HG03565 (cell line): ENCODE data around the gene CRB1.

ENCODE experiments used
- ATAC-seq: cut with Tn5 transposase; IDR thresholded peaks from one replicate; pipeline ENCODE4 v1.9.1; 2021; ENCODE audit warnings: mild to moderate bottlenecking, moderate library complexity; ENCODE audit not compliant: unreplicated experiment

The CRB1 gene

GRCh38 chr1:197302775-197303174 is 34.7 kb downstream of the CRB1 start:
- no peak for ATAC-seq

- no peak for ATAC-seq
Observed at GRCh38 chr1:197303463-197303862, 35.4 kb downstream of the CRB1 start.

GRCh38 chr1:197304638-197305200 is 36.7 kb downstream of the CRB1 start:
- no peak for ATAC-seq

DNA sequence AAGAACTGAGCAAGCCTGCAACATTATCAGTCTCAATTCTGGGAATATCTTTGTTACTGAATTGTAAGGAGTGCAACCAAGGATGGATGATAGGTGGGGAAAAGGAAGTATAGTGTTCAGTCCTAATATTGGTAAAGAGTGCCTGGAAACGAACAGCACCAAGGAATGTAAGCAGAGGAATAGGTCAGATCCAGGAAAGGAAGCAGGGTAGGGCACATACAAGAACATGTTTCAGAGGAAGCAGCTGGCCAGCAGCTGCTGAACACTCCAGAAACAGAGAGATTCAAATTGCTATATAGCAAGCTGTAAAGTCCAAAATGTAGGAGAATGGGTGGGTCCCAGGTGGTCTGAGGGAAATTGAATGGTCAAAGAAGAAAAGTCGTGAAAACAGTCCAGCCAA is 37.9 kb downstream of the CRB1 start:
- ATAC-seq: no peak

GRCh38 chr1:197306381-197307062 is 38.5 kb downstream of the CRB1 start:
- no peak for ATAC-seq

GRCh38 chr1:197307136-197307535 is 39.1 kb downstream of the CRB1 start:
- ATAC-seq: no peak

- no peak for ATAC-seq
Observed at GRCh38 chr1:197307551-197307950, 39.5 kb downstream of the CRB1 start.

GRCh38 chr1:197311081-197311480 is 43.0 kb downstream of the CRB1 start:
- no peak for ATAC-seq

DNA sequence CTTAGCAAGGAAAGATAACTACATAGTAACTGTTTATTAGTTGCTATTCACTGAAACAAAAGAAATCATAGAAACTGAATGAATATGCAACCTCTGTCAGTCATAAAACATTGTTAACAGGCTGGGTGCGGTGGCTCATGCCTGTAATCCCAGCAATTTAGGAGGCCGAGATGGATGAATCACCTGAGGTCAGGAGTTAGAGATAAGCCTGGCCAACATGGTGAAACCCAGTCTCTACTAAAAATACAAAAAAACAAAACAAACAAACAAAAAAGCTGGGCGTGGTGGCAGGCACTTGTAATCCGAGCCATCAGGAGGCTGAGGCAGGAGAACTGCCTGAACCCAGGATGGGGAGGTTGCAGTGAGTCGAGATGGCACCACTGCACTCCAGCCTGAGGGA is 44.1 kb downstream of the CRB1 start:
- no peak for ATAC-seq

DNA sequence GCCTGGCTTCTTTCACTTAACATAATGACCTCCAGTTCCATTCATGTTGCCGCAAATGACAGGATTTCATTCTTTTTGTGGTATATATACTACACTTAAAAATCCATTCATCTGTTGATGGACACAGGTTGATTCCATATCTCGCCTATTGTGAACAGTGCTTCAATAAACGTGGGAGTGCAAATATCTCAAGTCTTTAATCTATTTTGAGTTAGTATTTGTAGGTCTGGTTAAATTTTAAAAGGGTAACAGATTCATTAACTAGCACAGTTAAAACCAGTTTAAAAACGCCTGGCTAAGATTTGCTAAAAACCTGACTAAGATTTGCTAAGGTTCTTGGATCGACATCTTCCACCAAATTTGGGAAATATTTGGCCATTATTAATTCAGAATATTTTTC is 45.7 kb downstream of the CRB1 start:
- no peak for ATAC-seq

DNA sequence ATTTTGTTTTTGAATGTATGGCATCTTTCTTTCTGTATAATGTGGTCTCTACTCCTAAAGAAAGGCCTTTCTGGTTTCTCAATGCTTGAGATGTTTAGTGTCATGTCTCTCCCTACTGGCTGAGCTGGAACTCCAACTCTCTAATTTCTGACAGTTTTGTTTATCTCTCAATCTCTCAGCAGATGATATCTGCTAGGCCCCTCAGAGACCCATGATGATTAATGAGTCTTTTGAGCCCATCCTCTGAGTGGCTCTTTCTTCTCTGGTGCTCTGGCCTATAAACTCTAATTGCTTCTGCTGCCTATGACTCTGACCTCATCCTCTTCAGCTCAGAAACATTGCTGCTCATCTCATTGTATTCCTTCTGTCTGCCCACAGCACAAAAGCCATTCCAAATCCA is 46.6 kb downstream of the CRB1 start:
- ATAC-seq: no peak

DNA sequence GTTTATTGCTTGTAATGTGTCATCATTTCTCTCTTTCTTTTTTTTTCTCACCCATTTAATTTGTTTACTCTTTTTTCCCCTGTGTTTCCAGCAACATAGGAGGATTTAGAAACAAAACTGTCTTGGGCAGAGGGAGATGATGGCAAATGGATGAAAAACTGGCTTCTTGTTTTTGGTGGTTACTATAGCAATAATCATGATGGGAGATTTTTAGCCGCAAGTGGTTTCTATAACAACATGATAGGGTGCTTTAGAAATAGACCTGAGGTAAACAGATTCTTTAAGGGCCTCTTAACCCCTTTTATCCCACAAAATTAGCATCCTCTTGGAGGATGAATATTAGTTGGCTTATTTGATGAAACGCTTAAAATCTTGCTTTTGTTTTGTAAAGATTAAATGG is 51.6 kb downstream of the CRB1 start:
- ATAC-seq: no peak

DNA sequence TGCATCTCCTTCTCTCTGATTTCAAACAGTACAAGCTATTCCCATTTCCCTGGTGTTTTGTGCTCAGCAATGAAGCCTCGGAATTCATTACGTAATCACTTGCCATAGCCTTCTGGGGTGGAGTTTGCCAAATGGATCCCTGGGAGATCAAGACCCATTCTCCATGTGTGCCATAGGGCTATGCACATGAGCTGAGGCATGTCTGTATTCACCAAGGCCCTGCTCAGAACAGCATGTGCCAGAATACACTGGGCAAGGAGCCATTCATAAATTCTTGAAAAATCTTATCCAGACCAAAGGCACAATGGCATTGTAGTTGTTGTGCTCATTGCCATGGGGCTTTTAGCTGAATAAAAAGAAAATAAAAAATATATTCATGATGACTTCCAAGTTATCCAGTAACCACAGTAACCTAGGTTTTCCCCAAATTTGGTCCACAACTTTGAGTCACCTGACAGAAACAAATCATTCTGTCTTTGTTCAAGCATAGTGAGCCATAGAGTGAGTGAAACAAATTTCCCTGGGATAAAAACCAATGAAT is 53.0 kb downstream of the CRB1 start:
- ATAC-seq: no peak

DNA sequence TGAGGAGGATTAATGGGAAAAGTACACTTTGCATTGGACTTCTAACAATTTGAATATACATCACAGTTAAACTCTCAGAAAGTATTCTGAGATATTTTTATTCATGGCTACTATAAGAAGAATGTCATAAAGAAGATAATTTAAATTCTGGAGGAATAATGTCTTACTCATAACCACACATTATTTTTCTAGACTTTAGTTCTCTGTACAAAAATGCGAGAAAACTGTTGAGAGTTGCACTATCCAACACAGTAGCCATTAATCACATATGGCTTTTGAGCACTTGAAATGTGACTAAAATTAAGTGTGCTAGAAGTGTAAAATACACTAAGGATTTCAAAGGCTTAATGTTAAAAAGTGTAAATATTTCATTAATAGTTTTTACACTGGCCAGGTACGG is 53.8 kb downstream of the CRB1 start:
- ATAC-seq: no peak

DNA sequence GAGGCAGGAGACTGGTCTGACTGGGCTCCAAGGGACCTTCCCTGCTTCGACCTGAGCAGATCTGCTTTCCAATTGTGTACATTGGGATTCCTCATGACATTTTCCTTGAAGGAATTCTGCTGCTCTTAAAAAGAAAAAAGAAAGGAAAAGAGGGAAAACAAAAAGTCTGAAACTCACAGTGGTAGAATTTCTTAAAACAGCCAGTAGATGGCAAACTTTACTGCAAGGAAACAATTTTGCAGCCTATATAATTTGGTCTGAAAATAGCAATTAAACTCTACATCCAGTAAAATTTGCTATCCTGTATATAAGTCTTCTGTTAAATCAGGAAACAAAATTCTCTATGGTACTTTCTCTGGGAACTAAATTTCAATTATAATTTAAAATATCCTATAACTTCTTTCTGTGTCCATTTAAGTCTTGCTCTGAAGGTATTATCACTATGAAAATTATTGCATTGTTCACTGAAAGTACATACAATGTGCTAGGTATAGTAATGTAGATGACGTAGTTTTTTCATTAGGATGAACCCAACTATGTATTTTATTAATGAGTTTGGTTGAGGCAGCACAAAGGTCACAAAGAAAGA is 59.8 kb downstream of the CRB1 start:
- ATAC-seq: no peak

- ATAC-seq: no peak
Observed at GRCh38 chr1:197330213-197330612, 62.2 kb downstream of the CRB1 start.

DNA sequence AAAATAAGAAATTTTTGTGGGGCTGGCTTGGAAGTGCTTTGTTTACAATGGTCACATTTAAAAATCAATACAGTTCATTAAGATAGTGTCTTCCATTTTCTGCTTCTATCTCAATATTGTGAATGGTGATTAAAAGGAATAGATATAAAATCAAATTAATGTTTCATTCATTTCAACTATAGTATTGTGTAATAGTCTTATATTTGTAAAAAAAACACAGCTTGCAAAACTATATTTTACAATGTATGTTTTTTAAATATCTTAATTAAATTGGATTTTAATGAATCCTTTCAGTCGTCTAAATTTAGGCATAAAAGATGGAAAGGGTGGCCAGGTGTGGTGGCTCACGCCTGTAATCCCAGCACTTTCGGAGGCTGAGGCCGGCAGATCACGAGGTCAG is 63.5 kb downstream of the CRB1 start:
- no peak for ATAC-seq

DNA sequence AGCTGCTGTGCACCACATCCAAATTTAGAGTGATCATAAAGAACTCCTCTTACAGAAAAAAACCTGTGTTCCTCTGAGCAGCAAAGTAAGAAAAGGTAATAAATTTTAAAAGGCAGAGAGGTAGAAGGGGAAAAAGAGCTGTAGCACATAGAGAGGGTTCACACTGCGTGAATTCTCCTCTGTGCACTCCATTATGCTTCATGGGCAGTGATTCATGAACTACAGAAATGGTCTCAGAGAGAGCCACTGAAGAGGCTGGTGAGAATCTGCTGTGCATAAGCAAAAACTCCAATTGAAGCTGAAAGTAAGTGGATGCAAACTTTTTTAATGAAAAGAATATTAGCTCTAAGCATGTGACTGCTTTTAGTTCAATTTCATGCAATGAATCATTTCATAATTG is 65.0 kb downstream of the CRB1 start:
- ATAC-seq: no peak

GRCh38 chr1:197336571-197336970 is 68.5 kb downstream of the CRB1 start:
- ATAC-seq: no peak

- no peak for ATAC-seq
Observed at GRCh38 chr1:197339106-197340060, 71.3 kb downstream of the CRB1 start.

- ATAC-seq: no peak
Observed at GRCh38 chr1:197341626-197342025, 73.6 kb downstream of the CRB1 start.
